ENCODE measurements around the gene CASKIN2.
A peak's percentile ranks its signal among the peaks of the same experiment; 100 is the strongest.

CASKIN2 gene

DNA sequence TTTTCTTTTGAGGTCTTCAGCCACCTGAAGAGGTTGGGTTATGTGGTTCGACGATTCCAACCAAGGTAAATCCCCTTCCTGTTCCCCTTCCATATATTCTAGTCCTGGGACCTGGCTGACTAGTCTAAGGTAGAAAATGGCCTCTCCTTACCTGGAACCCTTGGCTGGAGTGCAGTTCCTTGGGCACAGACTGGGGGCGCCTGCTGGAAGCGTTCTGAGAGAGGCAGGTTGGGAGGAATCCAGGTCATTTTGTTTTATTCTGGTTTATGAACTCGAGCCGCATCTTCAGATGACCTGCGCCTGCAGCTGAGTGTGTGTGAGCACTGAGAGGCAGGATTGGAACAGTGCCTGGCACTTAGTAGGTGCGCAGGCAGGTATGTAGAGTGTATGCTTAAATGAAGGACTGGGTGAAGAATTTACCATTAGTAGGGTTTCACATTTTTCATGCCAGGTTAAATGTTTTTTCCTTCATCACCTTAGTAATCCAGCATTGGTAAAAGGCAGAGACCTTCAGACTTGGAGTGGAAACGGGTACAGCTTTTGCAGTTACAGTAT lies 3.7 kb upstream of the CASKIN2 start:
- TF ChIP-seq, protein P1, sequence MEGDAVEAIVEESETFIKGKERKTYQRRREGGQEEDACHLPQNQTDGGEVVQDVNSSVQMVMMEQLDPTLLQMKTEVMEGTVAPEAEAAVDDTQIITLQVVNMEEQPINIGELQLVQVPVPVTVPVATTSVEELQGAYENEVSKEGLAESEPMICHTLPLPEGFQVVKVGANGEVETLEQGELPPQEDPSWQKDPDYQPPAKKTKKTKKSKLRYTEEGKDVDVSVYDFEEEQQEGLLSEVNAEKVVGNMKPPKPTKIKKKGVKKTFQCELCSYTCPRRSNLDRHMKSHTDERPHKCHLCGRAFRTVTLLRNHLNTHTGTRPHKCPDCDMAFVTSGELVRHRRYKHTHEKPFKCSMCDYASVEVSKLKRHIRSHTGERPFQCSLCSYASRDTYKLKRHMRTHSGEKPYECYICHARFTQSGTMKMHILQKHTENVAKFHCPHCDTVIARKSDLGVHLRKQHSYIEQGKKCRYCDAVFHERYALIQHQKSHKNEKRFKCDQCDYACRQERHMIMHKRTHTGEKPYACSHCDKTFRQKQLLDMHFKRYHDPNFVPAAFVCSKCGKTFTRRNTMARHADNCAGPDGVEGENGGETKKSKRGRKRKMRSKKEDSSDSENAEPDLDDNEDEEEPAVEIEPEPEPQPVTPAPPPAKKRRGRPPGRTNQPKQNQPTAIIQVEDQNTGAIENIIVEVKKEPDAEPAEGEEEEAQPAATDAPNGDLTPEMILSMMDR (conservative IDR thresholded peaks at IDR 0.05; ENCODE audit: low read depth, low read length) = peak; percentile 5
- no peak overlapping the region for H3K4me3 ChIP-seq (ENCODE audit: low read length)
- DNase-seq (ENCODE audit: low read depth) = no peak

DNA sequence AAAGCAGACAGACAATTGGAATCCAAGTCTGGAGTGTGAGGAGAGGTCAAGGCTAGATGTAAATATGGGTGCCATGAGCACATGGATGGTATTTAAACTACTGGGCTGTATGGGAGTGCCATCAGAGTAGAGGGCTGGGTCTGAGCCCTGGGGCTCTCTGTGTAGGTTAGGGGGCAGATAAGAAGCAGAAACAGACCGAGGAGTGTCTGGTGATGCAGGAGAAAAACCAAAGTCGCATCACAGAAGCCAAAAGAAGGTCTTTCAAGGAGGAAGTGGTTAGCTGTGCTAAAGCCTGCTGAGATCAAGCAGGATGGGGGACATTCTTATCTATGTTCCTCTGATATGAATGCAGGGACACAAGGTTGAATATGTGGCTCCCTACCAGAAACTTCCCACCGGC lies 2.9 kb upstream of the CASKIN2 start:
- no peak for DNase-seq (ENCODE audit: low read depth)
- TF ChIP-seq, protein P1 (conservative IDR thresholded peaks at IDR 0.05; ENCODE audit: low read depth, low read length) = no peak

GRCh38 chr17:75517297-75517865 lies 2.0 kb upstream of the CASKIN2 start:
- H3K4me3 ChIP-seq (ENCODE audit: low read length) = peak overlapping the region; percentile 63
- DNase-seq (ENCODE audit: low read depth) = no peak
- TF ChIP-seq, protein P1 (conservative IDR thresholded peaks at IDR 0.05; ENCODE audit: low read depth, low read length) = no peak

More for the DNA sequence above, 2.9 kb upstream of the CASKIN2 start:
- H3K4me3 ChIP-seq (ENCODE audit: low read length) = no peak overlapping the region

DNA sequence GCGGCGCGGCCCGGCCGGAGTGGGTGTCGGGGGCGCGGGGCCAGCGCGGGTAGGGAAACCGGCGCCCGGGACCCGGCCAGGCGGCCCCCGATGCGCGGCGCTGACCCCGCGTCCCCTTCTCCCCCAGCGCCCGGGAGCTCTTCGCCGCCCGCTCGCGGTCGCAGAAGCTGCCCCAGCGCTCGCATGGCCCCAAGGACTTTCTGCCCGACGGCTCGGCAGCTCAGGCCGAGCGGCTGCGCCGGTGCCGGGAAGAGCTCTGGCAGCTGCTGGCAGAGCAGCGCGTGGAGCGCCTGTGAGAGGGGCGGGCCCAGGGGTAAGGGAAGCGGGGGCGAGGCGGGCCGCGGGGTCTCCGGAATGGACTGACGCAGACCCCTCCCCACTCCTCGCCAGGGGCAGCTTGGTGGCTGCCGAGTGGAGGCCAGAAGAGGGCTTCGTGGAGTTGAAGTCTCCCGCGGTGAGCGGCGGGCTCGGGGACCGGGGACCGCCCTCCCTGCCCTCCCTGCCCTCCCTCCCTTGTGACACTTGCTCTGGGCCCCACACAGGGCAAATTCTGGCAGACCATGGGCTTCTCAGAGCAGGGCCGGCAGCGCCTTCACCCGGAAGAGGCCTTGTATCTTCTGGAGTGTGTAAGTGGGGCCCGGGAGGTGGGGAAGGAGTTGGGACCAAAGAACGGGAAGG lies 1.4 kb upstream of the CASKIN2 start:
- peak overlapping the region; percentile 63 for H3K4me3 ChIP-seq (ENCODE audit: low read length)
- no peak for DNase-seq (ENCODE audit: low read depth)
- TF ChIP-seq, protein P1 (conservative IDR thresholded peaks at IDR 0.05; ENCODE audit: low read depth, low read length) = no peak

- DNase-seq (ENCODE audit: low read depth) = no peak
- peak within 1 kb of the TSS; percentile 71 for H3K4me3 ChIP-seq (ENCODE audit: low read length)
- TF ChIP-seq, protein P1 (conservative IDR thresholded peaks at IDR 0.05; ENCODE audit: low read depth, low read length) = no peak
These were observed 900 bp upstream of the CASKIN2 start, which contains the start of gene TSEN54 for GRCh38 chr17:75516255-75516618. Gene TSEN54, plus strand, starts transcription at chr17:75516528. Its CDS starts 33 bp downstream, at chr17:75516561.

GRCh38 chr17:75514919-75515495 lies 330 bp downstream of the CASKIN2 start:
- H3K4me3 ChIP-seq (ENCODE audit: low read length) = peak overlapping the region; percentile 71
- no peak for DNase-seq (ENCODE audit: low read depth)
- TF ChIP-seq, protein P1 (conservative IDR thresholded peaks at IDR 0.05; ENCODE audit: low read depth, low read length) = no peak
